NCI-H748 treated with DMSO at 0.1 percent for 48 hours (cell line): Measurements from ENCODE around the gene PLCL1.
A peak's percentile ranks its signal among the peaks of the same experiment; 100 is the strongest.

Experiments
- DNase-seq: peaks from one replicate; lab custom pipeline; 2025; lab: John Stamatoyannopoulos, UW

The PLCL1 gene

DNA sequence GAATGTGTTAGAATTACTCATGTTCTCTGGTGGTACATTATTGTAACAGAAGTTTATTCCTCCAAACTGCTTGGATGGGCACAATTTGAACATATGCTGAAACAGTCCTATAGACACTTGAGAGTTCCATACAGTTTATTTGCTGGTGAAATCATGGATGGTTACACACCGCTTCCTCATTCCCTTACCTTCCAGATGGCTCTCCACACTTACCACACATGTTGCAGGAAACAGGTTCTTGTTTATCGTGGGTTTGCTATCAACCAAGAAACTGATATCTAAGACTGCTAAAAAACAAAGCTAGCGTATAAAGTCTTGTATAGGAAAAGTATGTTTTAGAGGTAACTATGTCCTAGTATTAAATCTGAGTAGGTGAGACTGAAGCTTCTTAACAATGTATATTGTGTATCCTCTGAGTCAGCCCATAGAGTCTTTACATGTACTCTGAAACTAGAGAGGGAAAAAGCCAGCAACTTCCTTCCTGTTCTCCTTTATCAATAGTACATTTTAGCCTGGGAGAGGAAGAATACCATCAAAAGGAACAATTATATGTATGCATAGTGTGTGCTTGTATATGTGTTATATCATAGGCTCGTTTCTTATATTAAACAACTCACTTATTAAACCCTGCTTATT lies 313.1 kb downstream of the PLCL1 start:
- no peak for DNase-seq

DNA sequence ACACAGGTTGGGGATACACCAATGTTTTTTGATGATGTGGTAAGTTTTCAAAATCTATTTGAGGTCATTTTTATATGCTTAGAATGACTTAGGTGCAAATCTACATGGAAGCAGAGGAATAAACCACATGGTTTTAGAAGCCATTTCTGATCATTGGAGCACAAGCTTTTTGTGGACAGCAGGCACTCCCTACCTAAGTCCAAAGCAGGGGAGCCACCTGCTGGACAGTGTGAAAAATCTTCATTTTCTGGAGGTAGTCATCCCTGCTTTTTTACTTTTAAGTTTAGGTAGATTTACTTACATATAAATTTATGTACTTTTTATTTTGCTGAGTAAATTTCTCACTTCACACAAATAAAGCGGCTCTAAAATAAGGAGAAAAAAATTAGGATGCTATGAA lies 323.2 kb downstream of the PLCL1 start:
- peak; percentile 10 for DNase-seq

DNA sequence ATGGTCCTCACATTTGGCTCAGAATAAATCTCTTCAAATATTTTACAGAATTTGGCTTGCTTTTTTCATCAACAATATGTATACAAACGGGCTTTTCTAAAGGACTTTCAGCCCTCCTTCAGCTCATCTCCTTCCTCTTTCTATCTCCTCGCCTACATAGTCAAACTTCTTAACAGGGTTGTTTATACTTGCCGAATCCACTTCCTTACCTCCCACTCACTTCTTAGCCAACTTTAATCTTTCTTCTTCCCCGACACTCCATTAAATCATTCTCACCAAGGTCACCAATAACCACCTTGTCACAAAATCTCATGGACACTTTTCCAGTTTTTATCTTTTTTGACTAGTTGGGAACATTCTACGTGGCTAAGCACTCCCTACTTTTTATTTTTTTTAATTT lies 325.2 kb downstream of the PLCL1 start:
- no peak for DNase-seq

DNA sequence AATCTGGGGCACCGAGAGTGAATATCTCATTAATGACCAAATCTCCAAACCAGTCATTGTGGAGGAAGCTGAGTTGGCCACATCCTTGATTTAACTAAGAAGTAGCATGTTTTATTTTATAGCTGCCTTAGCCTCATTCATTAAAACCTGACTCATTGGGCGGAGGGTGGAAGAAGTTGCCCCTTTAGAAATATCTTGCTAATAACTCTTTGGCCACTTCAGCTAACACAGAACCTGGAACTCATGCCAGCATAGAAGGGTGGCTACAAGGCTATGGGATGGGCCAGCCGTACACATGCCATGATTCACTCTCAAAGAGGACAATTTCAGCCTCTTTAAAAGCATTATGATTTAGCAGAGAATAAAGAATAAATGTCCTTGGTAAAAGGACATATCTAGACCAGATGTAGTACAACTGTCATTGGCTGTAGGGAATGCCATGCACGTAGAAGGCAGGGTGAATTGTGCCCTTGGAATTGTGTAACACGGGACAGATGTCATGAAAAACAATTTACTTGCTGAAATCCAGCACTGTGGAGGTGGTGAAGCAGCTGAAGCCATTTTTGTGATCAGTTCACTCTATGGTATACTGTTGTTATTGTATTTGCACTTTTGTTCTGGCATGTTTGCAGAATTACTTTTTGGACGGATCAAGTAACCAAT lies 330.0 kb downstream of the PLCL1 start:
- no peak for DNase-seq

DNA sequence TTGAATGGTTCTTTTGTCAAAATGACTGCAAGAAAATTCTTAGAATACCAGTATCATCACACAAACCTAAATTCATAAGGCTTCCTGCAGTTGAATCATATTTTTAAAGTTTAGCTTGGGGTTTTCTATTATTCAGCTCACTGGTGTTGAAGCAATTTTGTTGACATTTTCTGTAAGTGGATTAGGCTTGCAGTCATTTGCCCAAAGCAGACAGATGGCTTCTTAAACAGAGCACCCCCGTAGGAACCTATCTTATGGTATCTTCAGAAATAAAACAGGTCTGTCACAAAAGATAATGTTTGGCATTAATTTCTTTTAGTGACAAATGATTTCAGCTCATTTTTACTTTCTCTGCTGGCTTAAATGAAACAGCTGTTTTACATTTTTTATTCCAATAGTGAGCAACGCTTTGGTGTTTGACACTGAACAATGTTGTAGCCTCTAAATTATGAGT lies 331.1 kb downstream of the PLCL1 start:
- DNase-seq: no peak

DNA sequence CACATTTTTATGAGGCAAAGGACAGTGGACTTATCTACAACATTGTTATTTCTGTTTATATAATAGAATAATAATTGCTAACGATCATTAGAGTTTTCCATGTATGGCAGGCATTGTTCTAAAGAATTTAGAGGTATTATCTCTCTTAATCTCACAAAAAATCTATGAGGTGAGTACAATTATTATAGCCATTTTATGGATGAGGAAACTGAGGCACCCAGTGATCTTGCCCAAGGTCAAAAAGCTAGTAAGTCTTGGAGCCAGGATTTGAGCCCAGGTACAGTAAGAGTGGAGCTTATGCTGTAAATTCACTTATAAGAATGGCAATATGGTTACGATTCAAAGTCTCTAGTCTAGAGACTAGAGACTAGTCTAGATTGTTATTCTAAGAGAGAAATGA lies 331.7 kb downstream of the PLCL1 start:
- no peak for DNase-seq

DNA sequence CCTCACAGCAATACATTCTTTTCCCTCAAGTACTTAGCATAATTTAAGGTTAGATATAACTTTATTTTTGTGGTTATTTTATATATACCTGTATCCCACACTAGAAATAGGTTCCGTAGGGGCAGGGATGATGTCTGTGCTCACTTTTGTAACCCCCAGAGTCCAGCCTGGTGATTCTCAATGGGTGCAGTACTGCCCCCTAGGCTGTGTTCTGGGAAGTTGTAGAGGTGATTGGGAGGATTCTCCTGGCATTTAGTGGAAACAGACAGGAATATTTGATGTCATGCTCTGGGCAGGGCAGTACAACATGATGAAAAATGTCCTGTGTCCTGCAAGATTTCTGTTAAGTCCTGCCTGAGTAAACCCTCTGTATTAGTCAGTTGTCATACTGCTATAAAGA lies 333.3 kb downstream of the PLCL1 start:
- DNase-seq: no peak

DNA sequence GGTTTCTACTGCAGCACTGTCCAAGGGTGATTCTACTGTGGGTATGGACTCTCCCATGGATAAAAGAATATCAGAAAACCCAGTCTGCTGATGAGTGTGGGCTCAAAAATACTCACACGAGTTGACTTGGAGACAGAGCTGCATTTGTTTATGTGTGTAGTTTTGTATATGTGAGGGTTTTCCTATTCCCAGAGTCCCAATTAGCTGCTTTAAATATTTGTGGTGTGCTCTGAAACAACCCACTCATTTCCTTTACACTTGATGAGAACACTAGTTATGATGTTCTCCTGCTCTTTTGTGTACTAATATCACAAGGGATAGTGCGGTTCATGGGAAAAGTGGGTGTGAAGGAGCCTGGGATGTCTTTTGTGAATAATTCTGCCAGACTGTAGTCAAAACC lies 337.3 kb downstream of the PLCL1 start:
- DNase-seq: no peak

DNA sequence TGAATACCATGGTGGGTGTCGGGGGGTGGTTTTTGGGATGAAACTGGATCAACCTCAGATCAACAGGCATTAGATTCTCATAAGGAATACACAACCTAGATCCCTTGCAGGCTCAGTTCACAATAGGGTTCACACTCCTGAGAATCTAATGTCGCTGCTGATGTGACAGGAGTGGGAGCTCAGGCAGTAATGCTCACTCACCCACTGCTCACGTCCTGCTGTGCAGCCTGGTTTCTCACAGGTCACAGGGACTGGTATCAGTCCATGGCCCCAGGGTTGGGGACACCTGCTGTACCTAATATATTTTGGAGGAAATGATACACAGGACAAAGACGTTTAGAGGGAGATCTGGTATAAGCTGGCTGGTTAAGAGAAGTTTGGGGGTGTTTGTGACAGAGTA lies 338.8 kb downstream of the PLCL1 start:
- no peak for DNase-seq

DNA sequence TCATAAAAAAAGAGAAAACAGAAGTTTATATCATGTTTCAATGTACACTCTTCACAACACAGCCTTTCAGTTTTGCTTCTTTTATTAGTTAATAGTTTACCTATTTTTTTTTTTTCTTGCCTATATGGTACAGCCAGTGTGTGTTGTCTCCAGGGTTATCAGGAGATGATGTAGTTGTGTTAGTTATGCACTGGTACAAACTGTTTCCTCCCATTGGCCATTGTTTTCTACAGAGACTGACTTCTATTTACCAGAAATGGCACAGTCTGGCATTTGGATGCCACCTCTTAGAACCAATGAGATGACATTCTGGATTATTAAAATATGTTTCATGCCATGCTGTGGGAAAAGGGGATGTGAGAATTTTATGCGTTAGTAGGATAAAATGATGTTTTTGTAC lies 339.4 kb downstream of the PLCL1 start:
- DNase-seq: no peak

DNA sequence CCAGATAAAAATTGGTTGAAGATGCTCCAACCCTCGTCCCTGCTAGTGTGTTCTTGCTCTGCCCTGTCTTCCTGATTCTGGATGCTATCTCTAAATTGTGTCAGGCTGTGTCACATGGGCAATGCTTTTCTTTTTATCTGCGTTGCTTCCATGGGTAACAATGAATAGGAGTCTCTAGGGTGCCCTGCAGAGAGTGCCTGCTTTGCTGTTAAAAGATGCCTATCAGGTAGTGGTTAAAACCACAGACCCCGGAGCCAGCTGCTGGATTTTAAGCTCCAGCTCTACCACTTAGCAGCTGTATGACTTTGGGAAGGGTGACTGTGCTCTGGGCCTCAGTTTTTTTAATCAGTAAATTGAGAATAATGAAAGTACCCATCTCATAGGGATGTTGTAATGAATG lies 340.3 kb downstream of the PLCL1 start:
- no peak for DNase-seq

DNA sequence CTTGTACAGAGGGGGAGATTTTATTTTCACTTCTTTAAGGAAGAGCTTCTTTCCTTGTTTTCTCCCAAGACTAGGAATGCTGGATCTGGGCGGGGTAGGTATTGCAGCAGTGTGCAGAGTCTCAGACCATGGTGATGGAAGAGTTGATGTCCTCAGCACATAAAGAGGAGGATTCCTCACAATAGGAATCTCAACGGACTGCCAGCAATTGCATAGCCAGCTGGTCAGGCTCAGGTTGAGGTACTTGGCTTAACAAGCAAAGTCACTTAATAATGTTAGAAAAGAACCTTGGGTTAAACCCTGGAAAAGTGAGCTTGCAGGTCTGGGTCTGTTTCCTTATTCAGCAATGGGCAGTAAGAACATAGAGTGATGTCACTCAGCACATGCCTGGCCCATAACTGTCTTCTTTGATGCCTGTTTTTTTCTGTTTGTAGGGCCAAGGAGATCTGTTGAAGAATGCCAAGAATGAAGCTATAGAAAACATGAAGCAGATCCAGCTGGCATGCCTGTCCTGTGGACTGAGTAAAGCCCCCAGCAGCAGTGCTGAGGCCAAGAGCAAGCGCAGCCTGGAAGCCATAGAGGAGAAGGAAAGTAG lies 342.1 kb downstream of the PLCL1 start:
- DNase-seq: no peak

DNA sequence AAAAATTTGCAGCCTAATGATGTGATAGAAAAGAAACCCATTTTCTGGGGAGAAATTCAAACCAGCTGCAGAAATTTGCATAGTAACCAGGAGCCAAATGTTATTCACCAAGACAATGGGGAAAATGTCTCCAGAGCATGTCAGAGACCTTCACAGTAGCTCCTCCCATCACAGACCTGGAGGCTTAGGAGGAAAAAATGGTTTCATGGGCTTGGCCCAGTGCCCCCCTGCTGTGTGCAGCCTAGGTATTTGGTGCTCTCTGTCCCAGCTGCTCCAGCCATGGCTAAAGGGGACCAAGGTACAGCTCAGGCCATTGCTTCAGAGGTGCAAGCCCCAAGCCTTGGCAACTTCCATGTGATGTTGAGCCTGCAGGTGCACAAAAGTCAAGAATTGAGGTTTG lies 352.9 kb downstream of the PLCL1 start:
- DNase-seq: no peak

DNA sequence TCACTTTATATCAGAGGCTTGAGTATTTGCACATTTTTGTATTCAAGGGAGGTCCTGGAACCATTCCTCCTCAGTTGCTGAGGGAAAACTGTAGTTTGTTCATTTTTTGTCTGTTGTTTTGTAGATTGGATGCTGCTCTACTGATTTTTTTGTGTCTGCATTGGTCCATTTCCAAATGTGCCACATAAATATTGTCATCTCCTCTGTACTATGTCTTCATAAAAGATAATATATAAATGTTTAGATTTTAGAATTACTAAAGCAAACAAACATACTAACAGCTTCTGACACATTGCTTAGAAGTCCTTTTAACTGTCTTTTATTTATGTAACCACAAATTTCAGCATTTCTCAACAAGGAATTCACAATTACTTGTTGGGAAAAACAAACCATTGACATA lies 356.8 kb downstream of the PLCL1 start:
- DNase-seq: no peak

DNA sequence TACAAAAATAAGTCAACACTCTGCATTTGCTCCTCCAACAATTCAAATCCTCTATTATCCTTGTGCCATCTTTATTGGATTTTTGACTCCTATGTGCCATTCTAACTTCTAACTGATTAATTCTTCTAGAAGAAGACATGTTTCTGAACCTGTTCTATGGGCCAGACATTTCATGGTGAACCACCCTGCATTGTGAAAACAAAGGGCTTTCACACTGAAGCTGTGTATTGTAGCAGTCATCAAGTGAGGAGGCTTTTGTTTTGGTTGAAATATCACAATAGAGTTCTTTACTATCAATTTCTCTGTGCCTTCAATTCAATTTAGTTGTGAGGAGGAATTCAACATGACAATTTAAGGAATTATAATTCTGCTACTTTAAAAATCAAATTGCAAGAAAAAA lies 357.9 kb downstream of the PLCL1 start:
- DNase-seq: no peak

DNA sequence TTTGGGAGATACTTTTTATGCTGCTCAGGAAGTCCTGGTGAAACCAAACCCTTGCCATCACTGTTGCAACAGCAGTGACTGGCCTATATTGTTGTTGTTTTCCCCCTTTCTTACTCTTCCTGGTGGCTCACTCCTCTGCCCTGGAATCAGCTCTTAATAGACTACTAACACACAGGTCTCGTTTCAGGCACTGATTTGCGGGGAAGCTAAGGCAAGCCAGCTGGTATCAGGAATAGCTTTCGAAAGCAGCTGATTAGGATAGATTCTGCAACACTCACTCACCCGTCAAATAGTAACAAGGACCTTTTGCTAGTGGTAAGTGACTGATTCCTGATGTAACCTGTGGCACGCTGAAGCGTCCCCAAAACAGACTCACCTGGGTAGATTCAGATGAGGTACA lies 360.4 kb downstream of the PLCL1 start:
- no peak for DNase-seq

DNA sequence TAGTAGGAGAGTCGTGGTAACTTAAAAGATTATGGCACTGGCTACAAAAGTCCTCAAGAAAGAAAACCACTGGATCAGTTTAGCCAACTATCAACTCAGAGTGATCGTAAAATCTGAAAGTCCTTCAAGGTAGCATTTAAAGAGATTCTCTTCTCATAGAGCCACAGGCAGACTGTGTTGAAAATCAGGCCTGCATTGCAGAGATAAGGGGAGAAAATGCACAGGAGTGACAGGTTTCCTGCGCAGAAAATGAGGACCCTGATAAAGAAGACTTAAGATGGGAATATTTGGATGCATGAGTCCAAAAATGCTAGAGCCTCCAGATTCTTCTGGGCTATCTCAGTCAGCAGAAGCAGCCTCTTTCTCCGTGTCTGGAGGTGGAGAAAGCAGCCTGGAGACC lies 360.9 kb downstream of the PLCL1 start:
- DNase-seq: no peak

DNA sequence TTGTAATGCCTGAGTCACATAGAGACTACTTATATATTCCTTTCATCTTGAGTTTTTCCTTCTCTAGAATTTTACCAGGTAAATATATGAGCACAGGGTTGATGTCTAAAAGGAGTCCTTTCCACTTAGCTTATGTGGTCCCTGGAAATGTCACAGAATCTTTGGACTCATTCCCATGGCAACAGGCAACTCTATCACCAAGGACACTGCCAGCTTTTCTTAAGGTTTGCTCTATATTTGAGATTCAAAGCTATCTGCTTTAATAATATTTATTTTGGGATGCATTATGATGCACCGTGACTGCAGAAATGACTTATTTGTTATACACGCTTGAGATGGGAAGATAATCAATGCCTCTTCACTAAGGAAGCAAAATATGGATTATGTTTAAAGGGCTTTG lies 363.0 kb downstream of the PLCL1 start:
- no peak for DNase-seq

DNA sequence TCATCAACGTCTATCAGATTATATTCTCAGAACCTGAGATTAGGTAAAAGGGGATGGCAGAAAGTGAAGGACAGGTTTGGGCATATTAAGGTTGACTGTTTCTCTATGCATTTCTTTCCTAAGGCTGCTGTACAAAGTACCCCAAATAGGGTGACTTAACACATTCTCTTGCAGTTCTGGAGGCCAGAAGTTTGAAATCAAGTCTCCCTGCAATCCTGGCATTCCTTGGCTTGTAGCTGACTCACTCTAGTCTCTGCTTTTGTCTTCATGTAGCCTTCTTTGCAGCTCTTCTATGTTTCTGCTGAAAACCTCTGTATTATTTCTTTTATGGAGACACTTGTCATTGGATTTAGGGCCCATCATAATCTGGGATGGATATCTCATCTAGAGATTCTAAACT lies 364.3 kb downstream of the PLCL1 start:
- no peak for DNase-seq

DNA sequence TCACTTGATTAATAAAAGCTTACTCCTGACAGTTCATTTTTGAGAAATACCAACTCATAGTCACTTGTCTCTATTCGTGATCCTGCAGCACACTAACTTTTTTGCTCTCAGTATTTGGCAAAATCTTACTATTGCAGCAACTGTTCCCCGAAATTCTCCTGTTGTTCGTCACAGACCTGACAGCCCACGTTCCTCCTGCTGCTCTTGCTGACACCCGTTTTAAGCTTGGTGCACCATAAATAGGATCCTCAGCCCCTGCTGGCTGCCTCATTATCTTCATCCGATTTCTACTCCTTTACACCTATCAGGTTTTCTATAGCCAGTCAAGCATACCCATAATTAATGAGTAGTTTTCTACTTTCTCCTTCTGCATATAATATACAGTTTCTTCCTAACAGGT lies 368.8 kb downstream of the PLCL1 start:
- no peak for DNase-seq

DNA sequence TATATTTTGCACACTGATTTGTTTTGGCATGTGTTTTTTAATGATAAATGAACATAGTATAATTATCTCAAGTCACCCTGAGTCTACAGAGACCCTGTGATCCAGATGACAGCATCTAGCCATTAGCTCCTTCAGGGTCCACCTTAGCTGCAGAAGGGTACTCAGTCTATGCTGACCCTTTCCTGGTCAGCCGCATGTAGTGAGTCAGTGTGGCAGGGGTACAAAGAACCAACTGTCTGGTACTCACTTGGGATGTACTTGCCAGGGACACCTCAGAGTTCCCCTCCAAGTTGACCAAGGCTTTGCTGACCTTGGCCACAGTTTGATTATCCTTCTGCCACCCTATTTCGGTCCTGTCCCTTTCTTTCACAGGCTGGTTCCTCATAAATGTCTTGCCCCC lies 369.5 kb downstream of the PLCL1 start:
- DNase-seq: no peak

DNA sequence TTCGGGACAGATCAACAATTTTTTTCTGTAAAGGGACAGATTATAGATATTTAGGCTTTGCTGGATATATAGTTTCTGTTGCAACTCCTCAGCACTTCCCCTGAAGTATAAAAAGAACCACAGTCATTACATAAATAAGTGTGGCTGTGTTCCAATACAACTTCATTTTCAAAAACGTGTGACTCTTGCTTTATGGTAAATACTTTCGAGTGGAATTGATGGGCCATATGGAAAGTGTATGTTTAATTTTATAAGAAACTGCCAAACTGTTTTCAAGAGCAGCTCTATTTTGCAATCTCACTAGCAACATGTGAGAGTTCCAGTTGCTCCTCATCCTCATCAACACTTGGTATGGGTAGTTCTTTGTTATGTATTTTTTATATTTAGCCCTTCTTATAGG lies 370.9 kb downstream of the PLCL1 start:
- no peak for DNase-seq

DNA sequence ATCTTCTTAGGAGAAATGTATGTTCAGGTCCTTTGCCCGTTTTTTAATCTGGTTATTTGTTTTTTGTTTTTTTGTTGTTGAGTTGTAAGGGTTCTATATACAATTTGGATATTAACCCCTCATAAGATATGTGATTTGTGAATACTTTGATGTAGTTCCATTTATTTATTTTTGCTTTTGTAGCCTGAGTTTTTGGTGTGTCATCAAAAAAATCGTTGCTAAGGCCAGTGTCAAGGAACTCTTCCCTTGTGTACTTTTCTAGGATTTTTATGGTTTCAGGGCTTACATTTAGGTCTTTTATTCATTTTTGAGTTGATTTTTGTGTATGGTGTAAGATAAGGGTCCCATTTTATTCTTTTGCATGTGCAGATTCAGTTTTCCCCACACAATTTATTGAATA lies 372.6 kb downstream of the PLCL1 start:
- no peak for DNase-seq

DNA sequence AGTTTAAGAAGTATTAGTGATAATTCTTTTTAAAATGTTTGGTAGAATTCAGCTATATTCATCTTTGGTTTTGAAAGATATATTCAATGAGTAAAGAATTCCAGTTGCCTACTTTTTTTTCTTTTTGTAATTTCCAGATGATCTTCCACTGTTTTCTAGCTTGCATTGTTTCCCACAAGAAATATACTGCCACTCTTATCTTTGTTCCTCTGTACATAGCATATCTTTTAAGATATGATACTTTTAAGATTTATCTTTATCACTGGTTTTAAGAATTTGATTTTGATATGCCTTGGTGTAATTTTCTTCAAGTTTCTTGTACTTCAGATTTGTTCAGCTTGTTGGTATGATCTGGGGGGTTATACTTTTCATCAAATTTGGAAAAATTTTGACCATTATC lies 374.4 kb downstream of the PLCL1 start:
- no peak for DNase-seq
